Mucosa of stomach (tissue), 1 donor: Measurements from ENCODE around the gene PHF19.

Experiments
- H3K27me3 ChIP-seq: one replicate; pipeline ENCODE4 v1.7.0; 2013; ENCODE audit warnings: mild to moderate bottlenecking, low read length; ENCODE audit not compliant: control insufficient read depth, insufficient read depth
- H3K36me3 ChIP-seq: one replicate; pipeline ENCODE4 v1.7.0; 2013; ENCODE audit warnings: low read length; ENCODE audit not compliant: control insufficient read depth, insufficient read depth
- H3K4me1 ChIP-seq: one replicate; pipeline ENCODE4 v1.7.0; 2013; ENCODE audit warnings: mild to moderate bottlenecking, low read length; ENCODE audit not compliant: control insufficient read depth, insufficient read depth
- H3K4me3 ChIP-seq: one replicate; pipeline ENCODE4 v1.7.0; 2013; ENCODE audit warnings: low read length
- H3K9ac ChIP-seq: one replicate; pipeline ENCODE4 v1.7.0; 2013; ENCODE audit warnings: mild to moderate bottlenecking, low read length, moderate library complexity
- H3K9me3 ChIP-seq: one replicate; pipeline ENCODE4 v1.7.0; 2013; ENCODE audit warnings: mild to moderate bottlenecking, low read length, moderate library complexity; ENCODE audit not compliant: control insufficient read depth
- donor health status: Pancreatic carcinoma.

PHF19 gene

GRCh38 chr9:120872791-120873502, 4.0 kb downstream of the PHF19 start:
- H3K36me3 ChIP-seq: peaks cover 7% of the 10 kb centered on the region
- H3K4me1 ChIP-seq: peaks cover 12% of the 10 kb centered on the region
- no peak overlapping the region for H3K4me3 ChIP-seq
- H3K27me3 ChIP-seq: no peaks in the 10 kb centered on the region
- no peaks in the 10 kb centered on the region for H3K9me3 ChIP-seq
- H3K9ac ChIP-seq: no peak overlapping the region

GRCh38 chr9:120870206-120870605, 6.8 kb downstream of the PHF19 start:
- H3K4me3 ChIP-seq: no peak overlapping the region
- H3K36me3 ChIP-seq: peaks cover 7% of the 10 kb centered on the region
- peaks cover 7% of the 10 kb centered on the region for H3K4me1 ChIP-seq
- H3K9ac ChIP-seq: no peak overlapping the region
- no peaks in the 10 kb centered on the region for H3K9me3 ChIP-seq
- H3K27me3 ChIP-seq: no peaks in the 10 kb centered on the region

GRCh38 chr9:120869726-120870125, 7.3 kb downstream of the PHF19 start:
- H3K4me1 ChIP-seq: peaks cover 7% of the 10 kb centered on the region
- no peaks in the 10 kb centered on the region for H3K27me3 ChIP-seq
- H3K9me3 ChIP-seq: no peaks in the 10 kb centered on the region
- peak overlapping the region; percentile 85 for H3K4me3 ChIP-seq
- peaks cover 7% of the 10 kb centered on the region for H3K36me3 ChIP-seq
- H3K9ac ChIP-seq: peak overlapping the region; percentile 0

- Histone ChIP-seq H3K36me3 (peaks cover 7% of the 10 kb centered on the region), H3K4me1 (peaks cover 7% of the 10 kb centered on the region), H3K9ac (peak overlapping the region; percentile 71), H3K4me3 (peak overlapping the region; percentile 85), H3K9me3 (no peaks in the 10 kb centered on the region), H3K27me3 (no peaks in the 10 kb centered on the region)
Observed at GRCh38 chr9:120869360-120869687, 7.7 kb downstream of the PHF19 start.

GRCh38 chr9:120868676-120869359, 8.2 kb downstream of the PHF19 start:
- Histone ChIP-seq H3K4me3 (peak overlapping the region; percentile 85), H3K9me3 (no peaks in the 10 kb centered on the region), H3K4me1 (peaks cover 7% of the 10 kb centered on the region), H3K27me3 (no peaks in the 10 kb centered on the region), H3K36me3 (peaks cover 7% of the 10 kb centered on the region), H3K9ac (peak overlapping the region; percentile 71)

- H3K27me3 ChIP-seq: no peaks in the 10 kb centered on the region
- H3K4me1 ChIP-seq: peaks cover 7% of the 10 kb centered on the region
- peak overlapping the region; percentile 6 for H3K4me3 ChIP-seq
- no peaks in the 10 kb centered on the region for H3K9me3 ChIP-seq
- peak overlapping the region; percentile 45 for H3K9ac ChIP-seq
- peaks cover 3% of the 10 kb centered on the region for H3K36me3 ChIP-seq
Observed at GRCh38 chr9:120868339-120868675, 8.7 kb downstream of the PHF19 start.

GRCh38 chr9:120867676-120868338, 9.2 kb downstream of the PHF19 start:
- H3K36me3 ChIP-seq: no peaks in the 10 kb centered on the region
- peaks cover 7% of the 10 kb centered on the region for H3K4me1 ChIP-seq
- H3K9me3 ChIP-seq: no peaks in the 10 kb centered on the region
- peak overlapping the region; percentile 6 for H3K4me3 ChIP-seq
- no peaks in the 10 kb centered on the region for H3K27me3 ChIP-seq
- peak overlapping the region; percentile 45 for H3K9ac ChIP-seq

GRCh38 chr9:120866651-120867050, 10.3 kb downstream of the PHF19 start:
- Histone ChIP-seq H3K9me3 (no peaks in the 10 kb centered on the region), H3K4me1 (peaks cover 7% of the 10 kb centered on the region), H3K9ac (no peak overlapping the region), H3K27me3 (no peaks in the 10 kb centered on the region), H3K4me3 (no peak overlapping the region), H3K36me3 (no peaks in the 10 kb centered on the region)

GRCh38 chr9:120865809-120866208, 11.2 kb downstream of the PHF19 start:
- Histone ChIP-seq H3K36me3 (no peaks in the 10 kb centered on the region), H3K9ac (no peak overlapping the region), H3K9me3 (no peaks in the 10 kb centered on the region), H3K4me1 (peaks cover 7% of the 10 kb centered on the region), H3K27me3 (no peaks in the 10 kb centered on the region), H3K4me3 (no peak overlapping the region)

GRCh38 chr9:120865176-120865575, 11.8 kb downstream of the PHF19 start:
- H3K4me3 ChIP-seq: no peak overlapping the region
- H3K9ac ChIP-seq: no peak overlapping the region
- H3K36me3 ChIP-seq: no peaks in the 10 kb centered on the region
- H3K9me3 ChIP-seq: no peaks in the 10 kb centered on the region
- H3K4me1 ChIP-seq: peaks cover 7% of the 10 kb centered on the region
- no peaks in the 10 kb centered on the region for H3K27me3 ChIP-seq

GRCh38 chr9:120864719-120865118, 12.3 kb downstream of the PHF19 start:
- peaks cover 7% of the 10 kb centered on the region for H3K4me1 ChIP-seq
- H3K4me3 ChIP-seq: no peak overlapping the region
- no peak overlapping the region for H3K9ac ChIP-seq
- no peaks in the 10 kb centered on the region for H3K27me3 ChIP-seq
- no peaks in the 10 kb centered on the region for H3K36me3 ChIP-seq
- H3K9me3 ChIP-seq: no peaks in the 10 kb centered on the region

- H3K36me3 ChIP-seq: no peaks in the 10 kb centered on the region
- H3K4me1 ChIP-seq: peaks cover 7% of the 10 kb centered on the region
Observed at GRCh38 chr9:120863833-120864232, 13.2 kb downstream of the PHF19 start.

More at GRCh38 chr9:120863833-120864232, 13.2 kb downstream of the PHF19 start:
- H3K4me3 ChIP-seq: no peak overlapping the region
- H3K27me3 ChIP-seq: no peaks in the 10 kb centered on the region
- H3K9me3 ChIP-seq: no peaks in the 10 kb centered on the region
- H3K9ac ChIP-seq: no peak overlapping the region
